ENCODE results near the gene CFAP58.

GRCh38 chr10:104349623-104350126 lies 4.0 kb upstream of the CFAP58 start:
- no peak for TF ChIP-seq CTCF (IDR thresholded peaks at IDR 0.05)
- TF ChIP-seq POLR2A (IDR thresholded peaks at IDR 0.05), result no peak
